GM15510 (cell line): Measurements from ENCODE around the gene RPS29.

Source experiments
- POLR2A ChIP-seq: IDR thresholded peaks from 3 replicates; pipeline ENCODE4 v1.6.1; 2011; ENCODE audit warnings: borderline replicate concordance; ENCODE audit not compliant: insufficient read length; ENCODE audit errors: extremely low read depth

RPS29 gene

DNA sequence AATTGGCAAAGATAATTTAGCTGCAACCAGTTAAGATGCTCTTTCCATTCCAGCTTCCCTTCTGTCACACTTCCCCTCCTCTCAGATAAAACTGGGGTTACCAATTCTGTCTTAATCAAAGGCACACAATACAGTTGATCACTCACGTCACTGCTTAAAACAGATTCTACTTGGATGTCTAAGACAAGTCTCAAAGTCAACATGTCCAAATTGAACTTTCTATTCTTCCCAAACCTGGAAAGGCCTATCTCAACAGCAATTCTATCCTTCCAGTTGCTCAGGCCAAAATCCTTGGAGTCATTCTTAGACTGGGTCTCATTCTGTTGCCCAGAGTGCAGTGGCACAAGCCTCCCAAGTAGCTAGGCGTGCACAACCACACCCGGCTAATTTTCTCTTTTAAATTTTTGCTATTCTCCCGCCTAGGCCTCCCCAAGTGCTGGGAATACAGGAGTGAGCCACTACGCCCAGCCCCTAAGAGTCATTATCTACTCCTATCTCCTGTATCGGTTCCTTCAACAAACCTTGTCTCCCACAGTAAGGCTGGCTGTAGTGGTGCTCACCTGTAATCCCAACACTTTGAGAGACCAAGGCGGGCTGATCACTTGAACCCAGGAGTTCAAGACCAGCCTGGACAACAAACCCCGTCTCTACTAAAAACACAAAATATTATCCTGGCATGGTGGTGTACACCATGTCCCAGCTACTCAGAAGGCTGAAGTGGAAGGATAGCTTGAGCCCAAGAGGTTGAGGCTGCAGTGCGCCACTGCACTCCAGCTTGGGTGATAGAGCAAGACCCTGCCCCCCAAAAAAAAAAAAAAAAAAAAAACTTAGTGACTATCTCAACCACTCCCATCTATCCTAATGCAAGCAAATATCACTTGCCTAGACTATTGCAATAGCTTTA lies 4.7 kb downstream of the RPS29 start:
- no peak for TF ChIP-seq POLR2A

DNA sequence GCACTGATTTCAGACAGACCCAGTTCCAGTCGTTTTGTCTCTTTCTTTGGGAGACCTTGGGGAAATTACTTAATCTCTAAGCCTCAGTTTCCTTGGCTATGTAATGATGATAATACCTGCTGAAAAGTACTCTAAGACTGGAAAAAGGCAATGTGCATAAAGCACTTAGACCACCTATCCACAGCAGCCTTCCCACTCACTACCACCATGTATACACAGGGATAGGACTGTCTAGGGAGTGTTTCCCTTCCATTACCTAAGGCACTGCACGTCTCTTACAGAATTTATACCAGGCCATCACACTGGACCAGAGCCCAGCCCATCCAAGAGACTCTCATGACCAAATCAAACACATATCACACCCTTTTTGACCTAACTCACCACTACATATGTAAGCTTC lies 6.3 kb downstream of the RPS29 start:
- no peak for TF ChIP-seq POLR2A

DNA sequence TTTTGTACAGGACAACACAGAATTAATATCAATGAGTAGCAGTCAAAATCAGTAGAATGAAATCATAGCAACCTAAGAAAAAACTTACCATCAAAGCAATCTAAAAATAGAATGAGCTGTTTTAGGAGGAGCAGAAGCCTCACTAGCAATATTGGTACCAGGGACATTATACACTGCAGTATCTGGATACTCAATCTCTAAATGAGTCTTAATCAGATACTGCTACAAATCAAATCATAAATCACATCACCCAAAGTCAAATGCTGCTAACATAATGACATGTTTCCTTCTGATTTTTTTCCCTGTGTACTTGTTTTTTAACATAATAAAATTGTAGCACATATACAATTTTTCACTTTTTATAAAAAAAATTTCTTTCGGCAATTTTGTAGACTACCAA lies 8.0 kb downstream of the RPS29 start:
- no peak for TF ChIP-seq POLR2A

- no peak for TF ChIP-seq POLR2A
These were observed 12.1 kb downstream of the RPS29 start for GRCh38 chr14:49574038-49574437.

DNA sequence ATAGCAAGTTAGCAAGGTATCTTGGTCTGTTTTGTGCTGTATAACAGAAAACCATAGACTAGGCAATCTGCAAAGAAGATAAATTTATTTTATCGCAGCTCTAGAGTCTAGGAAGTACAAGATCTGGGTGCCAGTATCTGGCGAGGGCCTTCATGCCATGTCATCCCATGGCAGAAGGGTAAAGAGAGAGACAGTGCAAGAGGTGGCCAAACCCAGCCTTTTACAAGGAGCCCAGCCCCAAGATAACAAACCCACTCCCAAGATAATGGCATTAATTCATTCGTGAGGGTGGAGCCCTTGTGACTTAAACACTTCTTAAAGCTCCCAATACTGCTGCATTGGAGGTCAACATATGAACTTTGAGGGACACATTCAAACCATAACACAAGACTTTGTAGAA lies 16.9 kb downstream of the RPS29 start:
- no peak for TF ChIP-seq POLR2A

DNA sequence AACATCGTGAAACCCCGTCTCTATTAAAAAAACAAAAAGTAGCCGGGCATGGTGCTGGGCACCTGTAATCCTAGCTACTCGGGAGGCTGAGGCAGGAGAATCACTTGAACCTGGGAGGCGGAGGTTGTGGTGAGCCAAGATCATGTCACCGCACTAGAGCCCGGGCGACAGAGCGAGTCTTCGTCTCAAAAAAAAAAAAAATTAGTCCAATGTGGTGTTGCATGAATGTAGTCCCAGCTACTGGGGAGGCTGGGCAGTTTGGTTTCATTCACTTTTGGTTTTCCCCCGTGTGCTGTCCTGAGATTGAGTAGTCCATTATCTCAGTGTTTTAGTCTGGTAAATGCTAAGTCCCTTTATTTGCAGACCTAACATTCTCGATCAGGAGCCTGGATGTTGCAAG lies 19.5 kb downstream of the RPS29 start:
- TF ChIP-seq POLR2A, result no peak

GRCh38 chr14:49559979-49560768 lies 26.0 kb downstream of the RPS29 start:
- no peak for TF ChIP-seq POLR2A

GRCh38 chr14:49553892-49554291 lies 32.3 kb downstream of the RPS29 start:
- no peak for TF ChIP-seq POLR2A

DNA sequence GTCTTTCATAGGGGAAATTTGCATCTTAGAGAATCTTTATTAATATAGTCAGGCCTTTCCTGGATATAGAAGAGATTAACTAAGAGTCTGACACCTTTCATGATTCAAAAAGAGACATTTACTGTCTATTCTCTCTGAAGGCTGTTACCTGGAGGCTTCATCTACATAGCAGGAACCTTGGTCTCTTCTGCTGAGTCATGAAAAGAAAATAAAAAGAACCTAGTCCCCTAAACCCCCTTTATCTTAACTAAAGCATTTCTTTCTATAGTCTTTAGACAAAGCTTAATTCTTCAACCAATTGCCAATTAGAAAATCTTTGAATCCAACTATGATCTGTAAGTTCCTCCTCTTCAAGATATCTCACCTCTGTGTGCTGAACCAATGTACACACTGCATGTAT lies 33.1 kb downstream of the RPS29 start:
- TF ChIP-seq POLR2A, result no peak

- no peak for TF ChIP-seq POLR2A
These were observed 34.6 kb downstream of the RPS29 start for GRCh38 chr14:49551569-49551968.

DNA sequence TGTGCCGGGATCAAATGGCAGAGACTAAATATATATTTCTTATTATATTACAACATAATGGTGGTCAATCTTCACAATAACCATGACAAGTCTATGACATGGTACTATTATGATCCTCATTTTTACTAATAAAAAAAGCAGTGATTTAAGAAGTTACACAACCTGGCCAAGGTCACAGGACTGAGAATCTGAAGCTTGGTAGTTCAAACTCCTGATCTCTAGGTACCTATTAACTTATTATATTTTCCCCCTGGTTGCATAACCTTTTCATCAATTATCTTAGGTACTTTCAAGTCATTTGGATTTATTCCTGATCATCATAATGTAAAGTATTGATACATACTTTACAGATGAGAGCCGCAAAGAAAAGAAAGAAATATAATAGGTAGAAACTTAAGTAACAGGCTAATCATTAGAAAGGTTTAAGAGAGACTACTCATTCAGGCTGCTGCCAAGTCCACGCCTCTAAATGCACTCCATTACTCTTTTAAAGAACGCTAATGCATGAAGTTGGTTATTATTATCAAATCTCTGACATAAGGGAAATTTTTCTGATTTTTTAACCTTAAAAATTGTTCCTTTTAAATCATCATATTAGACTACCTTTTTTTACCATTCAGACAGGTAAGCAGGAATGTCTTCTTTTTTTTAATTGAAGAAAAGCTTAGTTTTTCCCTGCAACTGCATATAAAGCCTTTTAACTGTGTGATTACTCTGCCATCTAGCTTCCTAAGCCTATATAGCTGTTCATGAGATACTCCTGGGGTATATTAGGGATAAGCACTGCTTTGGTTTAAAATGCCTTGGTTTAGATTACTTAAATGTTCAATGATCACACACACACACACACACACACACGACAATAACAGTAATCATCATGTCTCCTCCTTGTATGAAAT lies 35.6 kb downstream of the RPS29 start:
- no peak for TF ChIP-seq POLR2A

- no peak for TF ChIP-seq POLR2A
These were observed 36.3 kb downstream of the RPS29 start for GRCh38 chr14:49549881-49550280.

DNA sequence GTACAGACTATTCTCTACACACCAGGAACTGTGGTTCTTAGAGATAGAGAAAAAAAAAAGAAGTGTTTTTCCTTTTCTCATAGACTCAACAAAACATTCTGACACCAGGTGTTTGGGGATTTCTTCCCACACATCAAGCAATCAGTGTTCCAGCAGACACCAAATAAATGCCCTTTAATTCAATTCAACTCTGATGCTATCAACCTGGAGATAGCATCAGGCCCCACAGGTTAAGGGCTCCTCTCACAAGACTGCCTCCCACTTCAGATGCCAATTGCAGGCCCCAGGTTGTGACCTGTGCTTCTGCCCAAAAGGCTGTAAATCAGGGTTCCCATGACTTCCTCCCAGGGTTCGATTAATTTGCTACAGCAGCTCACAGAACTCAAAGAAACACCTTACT lies 36.7 kb downstream of the RPS29 start:
- TF ChIP-seq POLR2A, result no peak

DNA sequence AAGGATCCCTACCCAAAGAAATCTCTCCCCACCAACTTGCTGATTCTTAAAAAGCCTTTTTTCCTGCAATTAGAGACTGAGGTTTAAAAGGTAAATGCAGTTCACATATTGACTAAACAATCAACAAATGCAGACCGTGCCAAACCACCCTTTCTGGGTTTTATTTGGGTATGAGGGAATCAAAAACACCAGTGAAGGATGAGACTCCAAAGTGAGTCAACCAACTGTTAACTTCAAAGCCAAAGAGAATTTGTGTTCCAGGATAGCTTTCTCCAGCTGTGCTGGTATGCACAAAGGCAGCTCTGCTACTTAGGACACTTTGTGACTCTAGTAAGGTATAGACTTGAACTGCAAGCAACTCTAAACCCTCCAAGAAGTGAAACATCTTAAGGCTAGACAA lies 39.4 kb downstream of the RPS29 start:
- no peak for TF ChIP-seq POLR2A

GRCh38 chr14:49545716-49546115 lies 40.5 kb downstream of the RPS29 start:
- no peak for TF ChIP-seq POLR2A
